ENCODE measurements around the gene FRAT1.

DNA sequence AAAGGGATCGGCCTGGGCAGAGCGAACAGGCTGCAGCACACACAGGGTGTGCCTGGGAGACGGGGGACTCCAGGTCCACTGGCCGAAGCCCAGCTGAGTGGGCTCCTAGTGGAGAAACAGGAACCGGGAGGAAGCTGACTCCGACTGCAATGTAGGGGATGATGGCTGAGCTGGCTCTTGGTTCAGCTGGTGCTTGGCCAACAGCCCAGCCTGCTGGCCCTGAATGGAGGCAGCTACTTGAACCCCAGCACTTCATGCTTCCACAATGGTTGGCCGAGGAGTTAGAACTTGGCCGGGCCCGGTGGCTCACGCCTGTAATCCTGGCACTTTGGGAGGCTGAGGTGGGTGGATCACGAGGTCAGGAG lies 42.4 kb downstream of the FRAT1 start:
- TF ChIP-seq CTCF (IDR thresholded peaks at IDR 0.05) (no peak), POLR2A (IDR thresholded peaks at IDR 0.05) (no peak)
